MM.1S (cell line): ENCODE measurements around the gene SEMA4A.

Experiments
- DNase-seq: peaks from one replicate; pipeline ENCODE4 v3.0.0-alpha.2; 2015
- H2AFZ ChIP-seq: fragments of 300-600 bp; sonication (generic); 2 replicates; pipeline ENCODE4 v1.6.0; 2016; ENCODE audit warnings: antibody characterized with exemption, low read length
- H3F3A ChIP-seq: fragments of 300-600 bp; sonication (generic); 2 replicates; pipeline ENCODE4 v1.6.1; 2016; ENCODE audit warnings: mild to moderate bottlenecking, antibody characterized with exemption, low read length, moderate library complexity, mixed read lengths; ENCODE audit not compliant: insufficient read depth
- H3K27ac ChIP-seq: fragments of 300-600 bp; sonication (generic); 2 replicates; pipeline ENCODE4 v1.5.1; 2016; ENCODE audit warnings: mild to moderate bottlenecking, low read length
- H3K27me3 ChIP-seq: fragments of 300-600 bp; sonication (generic); replicated peaks from 2 replicates; pipeline ENCODE4 v1.6.0; 2016; ENCODE audit warnings: low read length; ENCODE audit not compliant: insufficient read depth
- H3K36me3 ChIP-seq: fragments of 300-600 bp; sonication (generic); replicated peaks from 2 replicates; pipeline ENCODE4 v1.6.1; 2016; ENCODE audit warnings: mild to moderate bottlenecking, low read length, mixed read lengths; ENCODE audit not compliant: insufficient read depth
- H3K4me1 ChIP-seq: fragments of 300-600 bp; sonication (generic); 2 replicates; pipeline ENCODE4 v1.6.1; 2016; ENCODE audit warnings: low read length, mixed read lengths
- H3K4me2 ChIP-seq: fragments of 300-600 bp; sonication (generic); 2 replicates; pipeline ENCODE4 v1.6.0; 2016; ENCODE audit warnings: low read depth, low read length
- H3K4me3 ChIP-seq: fragments of 300-600 bp; sonication (generic); 2 replicates; pipeline ENCODE4 v1.5.1; 2016; ENCODE audit warnings: low read length, mixed read lengths
- H3K79me2 ChIP-seq: fragments of 300-600 bp; sonication (generic); 2 replicates; pipeline ENCODE4 v1.6.1; 2016; ENCODE audit warnings: mixed run types, low read length, mixed read lengths
- H3K9ac ChIP-seq: fragments of 300-600 bp; sonication (generic); 2 replicates; pipeline ENCODE4 v1.6.1; 2016; ENCODE audit warnings: low read length, mixed read lengths
- H3K9me2 ChIP-seq: fragments of 300-600 bp; sonication (generic); replicated peaks from 2 replicates; pipeline ENCODE4 v1.6.1; 2016; ENCODE audit warnings: mild to moderate bottlenecking, low read length, mixed read lengths; ENCODE audit not compliant: insufficient read depth
- H3K9me3 ChIP-seq: fragments of 300-600 bp; sonication (generic); replicated peaks from 2 replicates; pipeline ENCODE4 v1.6.1; 2016; ENCODE audit warnings: mild to moderate bottlenecking, low read length, mixed read lengths; ENCODE audit not compliant: insufficient read depth
- H4K20me1 ChIP-seq: fragments of 300-600 bp; sonication (generic); 2 replicates; pipeline ENCODE4 v1.6.1; 2016; ENCODE audit warnings: mild to moderate bottlenecking, low read length, moderate library complexity, mixed read lengths; ENCODE audit not compliant: insufficient read depth
- EZH2 ChIP-seq: fragments of 300-600 bp; sonication (generic); optimal IDR thresholded peaks from 2 replicates; pipeline ENCODE3; 2017; ENCODE audit warnings: low read depth, mild to moderate bottlenecking, antibody characterized with exemption, low read length, mixed read lengths
- EZH2phosphoT487 ChIP-seq: fragments of 300-600 bp; sonication (generic); IDR thresholded peaks from 2 replicates; pipeline ENCODE4 v1.6.1; 2018; ENCODE audit warnings: antibody characterized with exemption, low read length
- TF ChIP-seq, protein P1 (sequence below): fragments of 300-600 bp; sonication (generic); IDR thresholded peaks from 2 replicates; pipeline ENCODE4 v1.5.1; 2016; ENCODE audit warnings: antibody characterized with exemption, low read length, mixed read lengths

The SEMA4A gene

DNA sequence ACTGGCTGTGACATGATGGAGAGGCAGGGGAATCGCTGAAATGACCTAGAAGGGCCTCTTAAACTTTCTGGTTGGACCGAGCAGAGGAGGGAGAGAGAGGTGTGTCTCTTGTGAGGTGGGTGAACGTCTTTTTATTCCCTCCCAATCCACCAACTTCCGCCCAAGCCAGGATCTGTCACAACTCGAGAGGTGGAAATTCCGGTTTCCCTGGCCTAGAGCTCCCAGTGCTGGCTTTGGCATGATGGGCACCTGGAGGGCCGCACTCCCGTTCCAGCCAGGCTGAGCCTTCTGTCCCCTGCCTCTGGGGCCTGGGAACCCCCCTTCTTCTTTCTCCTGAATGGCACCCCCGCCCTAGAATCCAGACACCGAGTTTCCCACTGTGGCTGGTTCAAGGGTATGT, at the start of gene SEMA4A:
TSS of gene SEMA4A (plus strand) at position 224 of the 400 bp plus-strand sequence. CDS start 994 bp downstream, outside the sequence.
- H3K9ac ChIP-seq: peak within 1 kb of the TSS; percentile 90
- peak within 1 kb of the TSS; percentile 91 for H3K27ac ChIP-seq
- H3K4me1 ChIP-seq: peaks cover 58% of the 10 kb centered on the region
- H3K4me3 ChIP-seq: peak within 1 kb of the TSS; percentile 86
- no peak for DNase-seq
- H3F3A ChIP-seq: peaks cover 91% of the 10 kb centered on the region
- peak within 1 kb of the TSS; percentile 99 for H3K4me2 ChIP-seq
- H3K9me3 ChIP-seq: no peaks in the 10 kb centered on the region
- no peak for TF ChIP-seq EZH2
- TF ChIP-seq, protein P1, sequence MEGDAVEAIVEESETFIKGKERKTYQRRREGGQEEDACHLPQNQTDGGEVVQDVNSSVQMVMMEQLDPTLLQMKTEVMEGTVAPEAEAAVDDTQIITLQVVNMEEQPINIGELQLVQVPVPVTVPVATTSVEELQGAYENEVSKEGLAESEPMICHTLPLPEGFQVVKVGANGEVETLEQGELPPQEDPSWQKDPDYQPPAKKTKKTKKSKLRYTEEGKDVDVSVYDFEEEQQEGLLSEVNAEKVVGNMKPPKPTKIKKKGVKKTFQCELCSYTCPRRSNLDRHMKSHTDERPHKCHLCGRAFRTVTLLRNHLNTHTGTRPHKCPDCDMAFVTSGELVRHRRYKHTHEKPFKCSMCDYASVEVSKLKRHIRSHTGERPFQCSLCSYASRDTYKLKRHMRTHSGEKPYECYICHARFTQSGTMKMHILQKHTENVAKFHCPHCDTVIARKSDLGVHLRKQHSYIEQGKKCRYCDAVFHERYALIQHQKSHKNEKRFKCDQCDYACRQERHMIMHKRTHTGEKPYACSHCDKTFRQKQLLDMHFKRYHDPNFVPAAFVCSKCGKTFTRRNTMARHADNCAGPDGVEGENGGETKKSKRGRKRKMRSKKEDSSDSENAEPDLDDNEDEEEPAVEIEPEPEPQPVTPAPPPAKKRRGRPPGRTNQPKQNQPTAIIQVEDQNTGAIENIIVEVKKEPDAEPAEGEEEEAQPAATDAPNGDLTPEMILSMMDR: no peak
- no peak for TF ChIP-seq EZH2phosphoT487
- no peaks in the 10 kb centered on the region for H3K9me2 ChIP-seq
- peaks cover 71% of the 10 kb centered on the region for H3K79me2 ChIP-seq
- no peaks in the 10 kb centered on the region for H4K20me1 ChIP-seq
- H3K36me3 ChIP-seq: peaks cover under 1% of the 10 kb centered on the region; the same call in 1 of the 2 replicates
- no peaks in the 10 kb centered on the region for H3K27me3 ChIP-seq
- no peak within 1 kb of the TSS for H2AFZ ChIP-seq

GRCh38 chr1:156104065-156104810, 49.1 kb upstream of the SEMA4A start:
- no peak overlapping the region for H3K27ac ChIP-seq
- no peak for TF ChIP-seq EZH2
- no peak for TF ChIP-seq EZH2phosphoT487
- TF ChIP-seq, protein P1: no peak

DNA sequence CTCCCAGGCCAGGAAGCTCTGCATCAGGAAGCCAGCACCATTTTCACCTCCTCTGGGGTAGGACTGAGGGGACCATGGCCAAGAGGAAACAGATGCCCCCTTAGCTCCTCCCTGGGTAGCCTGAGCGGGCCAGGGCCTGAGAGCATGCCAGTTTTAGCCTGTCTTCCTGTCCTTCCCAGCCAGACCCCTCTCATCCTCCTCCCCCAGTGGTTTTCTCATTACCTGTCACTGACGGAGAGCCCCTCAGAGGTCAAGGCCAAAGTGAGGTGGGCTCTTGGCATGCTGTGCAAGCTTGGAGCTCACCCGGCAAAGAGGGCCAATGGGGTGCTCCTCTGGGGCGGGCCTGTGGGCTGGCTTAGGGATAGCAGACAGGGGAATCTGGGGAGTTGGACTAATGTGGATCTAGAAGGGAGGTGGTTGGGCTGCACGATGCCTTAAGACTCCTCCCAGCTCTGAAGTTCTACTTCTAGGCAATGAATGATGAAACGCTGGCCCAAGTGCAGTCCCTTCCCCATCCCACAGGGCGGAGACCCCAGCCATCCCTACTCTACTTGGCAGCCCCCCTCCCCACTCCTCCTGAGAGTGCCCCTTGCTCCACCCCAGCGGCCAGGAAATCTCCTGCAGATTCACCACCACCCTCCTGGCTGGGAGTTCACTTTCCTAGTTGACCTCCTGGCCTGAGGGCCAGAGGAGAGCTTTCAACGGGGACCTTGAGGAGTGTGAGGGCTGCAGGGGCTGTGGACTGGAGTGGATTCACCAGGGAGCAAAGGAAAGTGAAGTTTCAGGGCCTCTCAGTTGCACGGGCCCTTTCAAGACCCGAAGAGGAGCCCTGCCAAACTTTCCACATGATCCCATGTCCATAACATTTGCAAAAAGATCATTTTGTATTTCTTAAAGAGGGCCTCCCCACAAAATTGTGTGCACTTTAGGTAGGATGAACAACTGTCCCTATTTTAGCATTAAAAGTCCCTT, 48.2 kb upstream of the SEMA4A start:
- TF ChIP-seq EZH2phosphoT487 (no peak), EZH2 (no peak)
- TF ChIP-seq, protein P1: no peak
- Histone ChIP-seq H3F3A (peaks cover 17% of the 10 kb centered on the region; the same call in 1 of the 2 replicates), H4K20me1 (no peaks in the 10 kb centered on the region), H3K36me3 (no peaks in the 10 kb centered on the region), H3K27ac (peak overlapping the region; percentile 82; the same call in 1 of the 2 replicates), H3K4me1 (peaks cover 17% of the 10 kb centered on the region), H3K27me3 (no peaks in the 10 kb centered on the region), H3K79me2 (no peaks in the 10 kb centered on the region), H3K4me2 (peak overlapping the region; percentile 96), H3K4me3 (peak overlapping the region; percentile 68), H3K9me2 (no peaks in the 10 kb centered on the region), H2AFZ (peak overlapping the region; percentile 79), H3K9me3 (no peaks in the 10 kb centered on the region), H3K9ac (peak overlapping the region; percentile 90)
- DNase-seq: no peak

More at GRCh38 chr1:156104065-156104810, 49.1 kb upstream of the SEMA4A start:
- DNase-seq: no peak
- Histone ChIP-seq H2AFZ (no peak overlapping the region), H3K79me2 (no peaks in the 10 kb centered on the region), H3K27me3 (no peaks in the 10 kb centered on the region), H3K4me3 (no peak overlapping the region), H3K9me2 (no peaks in the 10 kb centered on the region), H3K36me3 (no peaks in the 10 kb centered on the region), H3K9ac (no peak overlapping the region), H3K4me1 (peaks cover 17% of the 10 kb centered on the region), H4K20me1 (no peaks in the 10 kb centered on the region), H3K4me2 (no peak overlapping the region), H3K9me3 (no peaks in the 10 kb centered on the region), H3F3A (peaks cover 17% of the 10 kb centered on the region; the same call in 1 of the 2 replicates)
